K562 (cell line): ENCODE results near the gene RASD2. TPM values are rescaled to one million over a fixed set of nuclear protein-coding genes. Genes with fewer than 3 reads are reported as not detected.

Source experiments
- ATAC-seq: fragments of 200-7000 bp; cut with Tn5 transposase; 3 replicates; pipeline ENCODE4 v1.9.1; 2020; ENCODE audit warnings: moderate library complexity
- BruUV-seq: library from RNA; stranded (reverse); fragments of 400-500 nt; replicated peaks from 2 replicates; lab custom pipeline; 2021; lab: Mats Ljungman, UMichigan
- CTCF ChIA-PET: fragments of 300-600 bp; formaldehyde crosslinking; extraction: SDS; loops from one replicate; lab custom pipeline; 2021; ENCODE audit warnings: low intra/inter-chr PET ratio; lab: Yijun Ruan, JAX
- POLR2A ChIA-PET: fragments of 300-600, 350-650 bp; sonication (Branson Sonifier 250); formaldehyde crosslinking; extraction: SDS; loops from one replicate; lab custom pipeline; 2021; ENCODE audit warnings: antibody characterized with exemption, inconsistent platforms; lab: Yijun Ruan, JAX
- DNase-seq, 4 experiments: peaks; one replicate each; pipeline versions ENCODE4 v3.0.0 to v3.0.0-alpha.2; 2011 to 2018; ENCODE audit warnings: low spot score in 3 of 4, mixed read lengths in 3 of 4; ENCODE audit errors: extremely low read depth in 1 of 4
- FAIRE-seq: peaks from 2 replicates; lab custom pipeline; 2011; peaks lifted over from hg19 to GRCh38; lab: Jason Lieb, UNC
- H2AFZ ChIP-seq: 2 replicates; pipeline ENCODE4 v1.6.0; 2011; ENCODE audit warnings: low read depth, low read length, control low read depth, inconsistent platforms
- H3K27ac ChIP-seq: fragments of 200-600 bp; 3 replicates; pipeline ENCODE4 v1.8.0; 2011; ENCODE audit warnings: low read depth, mild to moderate bottlenecking, control low read depth, inconsistent platforms, low read length, moderate library complexity, mixed read lengths; ENCODE audit errors: extremely low read depth
- H3K27me3 ChIP-seq, 2 experiments: fragments of 300-600 bp in 1 of 2; 2 replicates in 1 of 2; 3 replicates in 1 of 2; pipeline versions ENCODE4 v1.6.0 to v1.8.0; 2011; ENCODE audit warnings: inconsistent platforms in 2 of 2, low read length in 2 of 2, mild to moderate bottlenecking in 1 of 2, mixed read lengths in 1 of 2, moderate library complexity in 1 of 2; ENCODE audit not compliant: control insufficient read depth in 2 of 2, insufficient read depth in 2 of 2
- H3K36me3 ChIP-seq: fragments of 300-600 bp; 3 replicates; pipeline ENCODE4 v1.8.0; 2011; ENCODE audit warnings: mild to moderate bottlenecking, low read length, inconsistent platforms; ENCODE audit not compliant: control insufficient read depth, insufficient read depth
- H3K4me1 ChIP-seq, 2 experiments: fragments of 200-600 bp in 1 of 2; replicated peaks in 1 of 2; 2 replicates in 1 of 2; 3 replicates in 1 of 2; pipeline versions ENCODE4 v1.5.1 to v1.8.0; 2011; ENCODE audit warnings: inconsistent platforms in 2 of 2, low read length in 2 of 2, mild to moderate bottlenecking in 1 of 2, mixed read lengths in 1 of 2, moderate library complexity in 1 of 2; ENCODE audit not compliant: control insufficient read depth in 2 of 2, insufficient read depth in 2 of 2
- H3K4me2 ChIP-seq: 2 replicates; pipeline ENCODE4 v1.6.1; 2011; ENCODE audit warnings: low read length, control low read depth, inconsistent platforms, mixed read lengths; ENCODE audit not compliant: insufficient read depth
- H3K4me3 ChIP-seq: fragments of 200-600 bp; sonication (generic), shearing (Covaris generic); 2 replicates; pipeline ENCODE4 v1.5.1; 2016; ENCODE audit warnings: control low read depth, inconsistent platforms
- H3K79me2 ChIP-seq: fragments of 200-600 bp; 3 replicates; pipeline ENCODE4 v1.8.0; 2011; ENCODE audit warnings: low read length, inconsistent platforms; ENCODE audit not compliant: control insufficient read depth, insufficient read depth
- H3K9ac ChIP-seq, 2 experiments: 2 replicates each; pipeline versions ENCODE4 v1.6.0 to v1.6.1; 2011; ENCODE audit warnings: low read depth in 2 of 2, low read length in 2 of 2, control low read depth in 1 of 2, inconsistent platforms in 1 of 2, mild to moderate bottlenecking in 1 of 2, mixed read lengths in 1 of 2; ENCODE audit not compliant: insufficient read depth in 1 of 2
- H3K9me1 ChIP-seq: one replicate; pipeline ENCODE4 v1.6.0; 2011; ENCODE audit warnings: inconsistent platforms, mild to moderate bottlenecking, low read length, moderate library complexity; ENCODE audit not compliant: control insufficient read depth, insufficient read depth
- H3K9me3 ChIP-seq: replicated peaks from 2 replicates; pipeline ENCODE4 v1.5.1; 2011; ENCODE audit warnings: low read depth, low read length, inconsistent platforms; ENCODE audit not compliant: control insufficient read depth, insufficient read depth
- H4K20me1 ChIP-seq: replicated peaks from 2 replicates; pipeline ENCODE4 v1.6.1; 2011; ENCODE audit warnings: low read length, inconsistent platforms, mixed read lengths; ENCODE audit not compliant: control insufficient read depth, insufficient read depth
- ATF1 ChIP-seq, 2 experiments: fragments of 450-650 bp in 1 of 2; IDR thresholded peaks; 2 replicates each; pipeline ENCODE4 v1.6.1; 2016; ENCODE audit warnings: missing compliant biosample characterization in 1 of 2, missing genetic modification characterization in 1 of 2
- ELF2 ChIP-seq: fragments of 250-450 bp; sonication (Bioruptor Pico); IDR thresholded peaks from 2 replicates; pipeline ENCODE4 v1.5.0; 2021; ENCODE audit warnings: mild to moderate bottlenecking
- ETV6 ChIP-seq, 3 experiments: fragments of 150-350 bp in 1 of 3; sonication (generic) in 1 of 3; formaldehyde crosslinking in 1 of 3; IDR thresholded peaks; 2 replicates each; pipeline versions ENCODE4 v1.6.1 to v1.8.0; 2014 to 2022; ENCODE audit warnings: borderline replicate concordance in 2 of 3, low read depth in 2 of 3, antibody characterized with exemption in 1 of 3, low read length in 1 of 3, mild to moderate bottlenecking in 1 of 3, missing genetic modification reagents in 1 of 3
- MIER1 ChIP-seq: fragments of 450-650 bp; IDR thresholded peaks from 2 replicates; pipeline ENCODE4 v1.6.1; 2016; ENCODE audit warnings: antibody characterized with exemption, mild to moderate bottlenecking, low read depth
- NFIX ChIP-seq: fragments of 250-450 bp; sonication (Bioruptor Pico); IDR thresholded peaks from 2 replicates; pipeline ENCODE4 v1.4.0; 2020; ENCODE audit warnings: low read depth, mild to moderate bottlenecking, moderate library complexity
- RFX5 ChIP-seq: IDR thresholded peaks from 2 replicates; pipeline ENCODE4 v1.6.1; 2011; ENCODE audit warnings: low read depth, mild to moderate bottlenecking, improper control_type of control experiment, low read length
- SP1 ChIP-seq: sonication (generic); formaldehyde crosslinking; IDR thresholded peaks from 2 replicates; pipeline ENCODE4 v1.8.1; 2022; ENCODE audit warnings: mild to moderate bottlenecking, missing genetic modification reagents
- ZNF165 ChIP-seq: fragments of 250-450 bp; sonication (Bioruptor Pico); IDR thresholded peaks from 2 replicates; pipeline ENCODE4 v1.4.0; 2020; ENCODE audit warnings: borderline replicate concordance
- ZNF184 ChIP-seq: sonication (generic); formaldehyde crosslinking; IDR thresholded peaks from 2 replicates; pipeline ENCODE4 v1.5.0; 2020; ENCODE audit warnings: missing genetic modification reagents
- WGBS: fragments of 100-300 bp; shearing (Covaris generic); methylation state at CpG from one replicate; pipeline ENCODE4 v1.1.6; 2016; ENCODE audit warnings: low coverage, mixed read lengths; ENCODE audit not compliant: insufficient coverage; ENCODE audit errors: missing lambda C conversion rate; 5-methylcytosine and 5-hydroxymethylcytosine counted together
- in situ Hi-C: fragments of 300-500 bp; cut with MboI; formaldehyde crosslinking; loops from 4 replicates; pipeline ENCODE4 v1.15.0; 2018; ENCODE audit warnings: inconsistent platforms, mixed read lengths
- intact Hi-C: fragments of 100-400 bp; cut with micrococcal nuclease; formaldehyde crosslinking; loops from 2 replicates; pipeline ENCODE4 v1.14.2; 2022
- polyA plus RNA-seq, 8 experiments: library from polyadenylated mRNA; depleted of rRNA in 4 of 8; stranded (reverse) in 5 of 8; unstranded in 3 of 8; fragments of >200 nt; fragmentation: Nextera tagmentation in 2 of 8; fragmentation: Illumina TruSeq in 1 of 8; extraction: Ambion mirVana in 2 of 8; extraction: Trizol in 1 of 8; gene quantifications; 2 replicates each; pipeline versions ENCODE4 v1.2.1 to v1.2.3, GENCODE V29; 2011 to 2014; ENCODE audit warnings: inconsistent platforms in 1 of 8, missing spikeins in 1 of 8
- total RNA-seq, 7 experiments: library from RNA; depleted of rRNA in 6 of 7; stranded (reverse); fragments of >200 nt in 6 of 7; fragmentation: Illumina TruSeq in 2 of 7; extraction: Trizol in 2 of 7; gene quantifications; 2 replicates each; pipeline versions ENCODE4 v1.2.1 to v1.2.3, GENCODE V29; 2011 to 2021; ENCODE audit warnings: low replicate concordance in 1 of 7
- TF ChIP-seq, protein P1 (sequence below): sonication (generic); formaldehyde crosslinking; IDR thresholded peaks from 2 replicates; pipeline ENCODE4 v1.4.0; 2020; ENCODE audit warnings: mild to moderate bottlenecking, missing genetic modification reagents

Gene RASD2
- total and polyA plus RNA-seq, 9 of the 15 experiments (the other 6 are each of a cell fraction or from before 2014, with no cell fraction given): 0.05 TPM; not detected in 8

DNA sequence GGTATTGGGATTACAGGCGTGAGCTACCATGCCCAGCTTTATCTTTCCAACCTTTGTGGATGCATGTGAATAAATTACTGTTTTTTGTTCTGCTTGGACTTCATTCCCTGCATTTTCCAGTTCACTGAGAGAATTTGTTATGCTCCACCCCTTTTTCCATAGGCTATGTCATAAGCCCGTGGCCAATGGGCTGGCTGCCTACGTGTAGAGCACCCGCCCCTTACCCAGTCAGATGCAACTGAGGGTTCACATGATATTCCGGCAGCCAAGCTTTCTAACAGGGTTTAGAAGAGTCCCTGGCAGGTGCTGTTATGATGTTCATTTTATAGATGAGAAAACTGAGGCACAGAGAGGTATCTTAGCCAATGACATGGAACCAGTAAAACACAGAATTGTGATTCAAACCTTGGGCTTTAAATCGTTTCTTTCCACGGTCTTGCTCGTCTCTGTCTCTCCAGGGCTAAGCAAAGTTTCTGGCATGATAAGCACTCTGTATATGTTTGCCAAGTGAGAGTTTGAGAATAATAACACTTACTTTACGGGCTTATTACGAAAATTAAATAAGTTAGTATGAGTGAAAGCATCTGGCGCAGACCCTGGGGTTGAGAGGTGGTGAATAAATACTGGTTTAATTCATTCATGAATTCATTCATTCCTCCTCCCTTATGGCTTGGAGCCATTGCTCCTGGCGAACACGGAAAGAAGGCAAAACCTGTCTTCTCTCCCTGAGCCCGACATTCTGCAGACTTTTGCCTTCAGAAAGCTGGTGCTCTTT lies 42.4 kb upstream of the RASD2 start:
- TF ChIP-seq MIER1 (no peak), ATF1 (CRISPR knock-in tag; IDR thresholded peaks at IDR 0.05) (no peak), ATF1 (tag; IDR thresholded peaks at IDR 0.05) (0 out of 2 replicates have a peak, but pooled peaks have one; percentile 20)
- Histone ChIP-seq H2AFZ (no peak overlapping the region), H3K9me1 (no peaks in the 10 kb centered on the region), H3K9ac (no peak overlapping the region), H3K4me3 (no peak overlapping the region), H3K79me2 (no peaks in the 10 kb centered on the region), H3K4me2 (no peak overlapping the region), H3K4me1 (no peaks in the 10 kb centered on the region), H3K27ac (no peak overlapping the region), H3K27me3 (peaks cover 3 to 27% of the 10 kb centered on the region in 2 experiments; a peak in 4 of 5 replicates), H4K20me1 (no peaks in the 10 kb centered on the region), H3K9me3 (no peaks in the 10 kb centered on the region), H3K36me3 (no peaks in the 10 kb centered on the region)
- FAIRE-seq (no peak), ATAC-seq (0 out of 3 replicates have a peak, but pooled peaks have one; percentile 57), DNase-seq (peak in 3 of 4 experiments; percentile 5 to 43 (median 37))
- no TSS peak for BruUV-seq
- CTCF ChIA-PET: no interaction called here
- intact Hi-C loops: loop anchor here (10.0 kb wide), 1 partner anchor 87 kb away; no protein-coding TSS in a partner anchor
- POLR2A ChIA-PET: interaction anchor here (0.8 to 1.3 kb wide), 2 partner anchors 14 to 20 kb away, joined by 3 to 4 read pairs; no protein-coding TSS in a partner anchor
- in situ Hi-C loops: no loop called here
- 3% methylated on average over 13 of the region's 14 CpGs for WGBS

DNA sequence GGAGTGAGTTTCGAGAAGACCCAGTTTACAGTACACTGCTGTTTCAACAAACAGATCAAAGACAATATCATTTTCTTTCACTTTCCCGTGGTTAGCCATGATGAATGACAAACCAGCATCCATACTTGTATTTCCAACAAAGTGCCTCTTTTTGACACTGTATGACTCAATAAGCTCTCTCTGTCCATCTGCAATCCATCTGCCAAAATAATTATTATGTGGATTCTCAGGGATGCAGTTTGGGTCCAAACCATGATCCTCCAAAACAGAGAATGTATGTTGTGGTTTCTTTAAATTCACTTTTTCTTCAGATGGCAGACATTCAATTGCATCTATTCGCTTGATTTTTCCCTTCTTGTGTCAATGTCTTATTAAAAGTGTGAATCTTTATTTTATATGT lies 37.8 kb upstream of the RASD2 start:
- CTCF ChIA-PET: no interaction called here
- in situ Hi-C loops (no loop called here), intact Hi-C loops (no loop called here)
- no peak for ATAC-seq
- H3K9me3 ChIP-seq: no peaks in the 10 kb centered on the region
- 0% methylated on average over 3 of the region's 3 CpGs for WGBS
- H3K36me3 ChIP-seq: no peaks in the 10 kb centered on the region
- peaks cover 3 to 16% of the 10 kb centered on the region in 2 experiments; a peak in 4 of 5 replicates for H3K27me3 ChIP-seq
- no peak overlapping the region for H3K4me2 ChIP-seq
- no peaks in the 10 kb centered on the region for H4K20me1 ChIP-seq
- no TSS peak for BruUV-seq
- H3K27ac ChIP-seq: no peak overlapping the region
- no peaks in the 10 kb centered on the region for H3K9me1 ChIP-seq
- no peaks in the 10 kb centered on the region for H3K4me1 ChIP-seq
- TF ChIP-seq RFX5 (no peak), ZNF184 (CRISPR knock-in tag) (no peak), ZNF165 (no peak), NFIX (no peak), ETV6 (IDR thresholded peaks at IDR 0.05; ENCODE audit: borderline replicate concordance in 1 of 2, low read depth in 2 of 2, low read length in 1 of 2) (no peak), ETV6 (CRISPR knock-in tag; IDR thresholded peaks at IDR 0.05; ENCODE audit: borderline replicate concordance) (no peak), ELF2 (no peak), SP1 (CRISPR knock-in tag) (no peak)
- TF ChIP-seq, protein P1, sequence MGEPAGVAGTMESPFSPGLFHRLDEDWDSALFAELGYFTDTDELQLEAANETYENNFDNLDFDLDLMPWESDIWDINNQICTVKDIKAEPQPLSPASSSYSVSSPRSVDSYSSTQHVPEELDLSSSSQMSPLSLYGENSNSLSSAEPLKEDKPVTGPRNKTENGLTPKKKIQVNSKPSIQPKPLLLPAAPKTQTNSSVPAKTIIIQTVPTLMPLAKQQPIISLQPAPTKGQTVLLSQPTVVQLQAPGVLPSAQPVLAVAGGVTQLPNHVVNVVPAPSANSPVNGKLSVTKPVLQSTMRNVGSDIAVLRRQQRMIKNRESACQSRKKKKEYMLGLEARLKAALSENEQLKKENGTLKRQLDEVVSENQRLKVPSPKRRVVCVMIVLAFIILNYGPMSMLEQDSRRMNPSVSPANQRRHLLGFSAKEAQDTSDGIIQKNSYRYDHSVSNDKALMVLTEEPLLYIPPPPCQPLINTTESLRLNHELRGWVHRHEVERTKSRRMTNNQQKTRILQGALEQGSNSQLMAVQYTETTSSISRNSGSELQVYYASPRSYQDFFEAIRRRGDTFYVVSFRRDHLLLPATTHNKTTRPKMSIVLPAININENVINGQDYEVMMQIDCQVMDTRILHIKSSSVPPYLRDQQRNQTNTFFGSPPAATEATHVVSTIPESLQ (CRISPR knock-in tag): no peak
- no peak overlapping the region for H3K9ac ChIP-seq
- DNase-seq: no peak
- FAIRE-seq: no peak
- POLR2A ChIA-PET: interaction anchor here (0.6 kb wide), 1 partner anchor 487 kb away, joined by 4 read pairs; no protein-coding TSS in a partner anchor
- H3K4me3 ChIP-seq: no peak overlapping the region
- no peaks in the 10 kb centered on the region for H3K79me2 ChIP-seq
- H2AFZ ChIP-seq: no peak overlapping the region
